ENCODE data around the gene IGLL1. TPM values are rescaled to one million over a fixed set of nuclear protein-coding genes. Genes with fewer than 3 reads are reported as not detected.
"Not testable (repeated sequence)": the region's sequence is repeated elsewhere in the genome, so short reads cannot be mapped to it uniquely, and the experiment has no call there.

IGLL1 gene
- total RNA-seq, 1 donor from 2014 or later: not detected

DNA sequence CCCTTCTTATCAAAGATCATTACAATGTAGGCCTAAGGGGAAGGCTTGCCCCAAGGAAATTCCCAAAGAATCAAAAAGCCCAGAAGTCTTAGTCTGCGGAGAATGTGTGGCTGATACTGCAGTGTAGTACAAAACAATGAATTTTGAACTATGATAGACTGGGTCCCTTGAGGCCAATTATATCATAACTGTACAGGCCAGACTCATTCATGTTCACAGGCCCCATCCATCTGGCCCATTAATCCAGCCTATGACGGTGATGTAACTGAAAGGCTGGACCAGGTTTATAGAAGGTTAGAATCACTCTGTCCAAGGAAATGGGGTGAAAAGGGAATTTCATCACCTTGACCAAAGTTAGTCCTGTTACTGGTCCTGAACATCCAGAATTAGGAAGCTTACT is 35.2 kb downstream of the IGLL1 start:
- no peak overlapping the region for H3K4me3 ChIP-seq (ENCODE audit: low read length in 3 of 3)
- H3K9me3 ChIP-seq (ENCODE audit: control insufficient read depth in 3 of 3, low read length in 3 of 3): peaks cover 0 to 2% (median 0%) of the 10 kb centered on the region in 3 donors
- H3K4me1 ChIP-seq (ENCODE audit: control insufficient read depth in 3 of 3, insufficient read depth in 3 of 3, low read length in 3 of 3): no peaks in the 10 kb centered on the region
- no peak overlapping the region for H3K9ac ChIP-seq (ENCODE audit: low read depth in 1 of 3, low read length in 3 of 3)
- no peak overlapping the region for H3K27ac ChIP-seq (ENCODE audit: low read depth, low read length)
- H3K36me3 ChIP-seq (ENCODE audit: control insufficient read depth in 3 of 3, insufficient read depth in 3 of 3, low read length in 3 of 3): no peaks in the 10 kb centered on the region
- H3K27me3 ChIP-seq (ENCODE audit: control insufficient read depth in 3 of 3, insufficient read depth in 3 of 3, low read length in 3 of 3): peaks cover 0 to 2% (median 0%) of the 10 kb centered on the region in 3 donors

DNA sequence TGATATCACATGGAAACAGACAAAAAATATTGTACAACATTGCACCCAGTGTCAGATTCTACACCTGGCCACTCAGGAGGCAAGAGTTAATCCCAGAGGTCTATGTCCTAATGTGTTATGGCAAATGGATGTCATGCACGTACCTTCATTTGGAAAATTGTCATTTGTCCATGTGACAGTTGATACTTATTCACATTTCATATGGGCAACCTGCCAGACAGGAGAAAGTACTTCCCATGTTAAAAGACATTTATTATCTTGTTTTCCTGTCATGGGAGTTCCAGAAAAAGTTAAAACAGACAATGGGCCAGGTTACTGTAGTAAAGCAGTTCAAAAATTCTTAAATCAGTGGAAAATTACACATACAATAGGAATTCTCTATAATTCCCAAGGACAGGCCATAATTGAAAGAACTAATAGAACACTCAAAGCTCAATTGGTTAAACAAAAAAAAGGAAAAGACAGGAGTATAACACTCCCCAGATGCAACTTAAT is 36.5 kb downstream of the IGLL1 start:
- not testable (repeated sequence) for H3K4me3 ChIP-seq (ENCODE audit: low read length in 3 of 3); H3K27ac ChIP-seq (ENCODE audit: low read depth, low read length)

DNA sequence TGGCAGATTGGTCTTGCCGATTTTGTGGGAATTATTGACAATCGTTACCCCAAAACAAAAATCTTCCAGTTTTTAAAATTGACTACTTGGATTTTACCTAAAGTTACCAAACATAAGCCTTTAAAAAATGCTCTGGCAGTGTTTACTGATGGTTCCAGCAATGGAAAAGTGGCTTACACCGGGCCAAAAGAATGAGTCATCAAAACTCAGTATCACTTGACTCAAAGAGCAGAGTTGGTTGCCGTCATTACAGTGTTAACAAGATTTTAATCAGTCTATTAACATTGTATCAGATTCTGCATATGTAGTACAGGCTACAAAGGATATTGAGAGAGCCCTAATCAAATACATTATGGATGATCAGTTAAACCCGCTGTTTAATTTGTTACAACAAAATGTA is 37.2 kb downstream of the IGLL1 start:
- Histone ChIP-seq H3K27me3 (ENCODE audit: control insufficient read depth in 3 of 3, insufficient read depth in 3 of 3, low read length in 3 of 3) (peaks cover 0 to 4% (median 0%) of the 10 kb centered on the region in 3 donors), H3K36me3 (ENCODE audit: control insufficient read depth in 3 of 3, insufficient read depth in 3 of 3, low read length in 3 of 3) (no peaks in the 10 kb centered on the region), H3K27ac (ENCODE audit: low read depth, low read length) (no peak overlapping the region), H3K4me3 (ENCODE audit: low read length in 3 of 3) (no peak overlapping the region), H3K9ac (ENCODE audit: low read depth in 1 of 3, low read length in 3 of 3) (no peak overlapping the region), H3K9me3 (ENCODE audit: control insufficient read depth in 3 of 3, low read length in 3 of 3) (peaks cover 0 to 2% (median 0%) of the 10 kb centered on the region in 3 donors), H3K4me1 (ENCODE audit: control insufficient read depth in 3 of 3, insufficient read depth in 3 of 3, low read length in 3 of 3) (peaks cover 0 to 5% (median 2%) of the 10 kb centered on the region in 3 donors)

More for the DNA sequence above, 36.5 kb downstream of the IGLL1 start:
- H3K4me1 ChIP-seq (ENCODE audit: control insufficient read depth in 3 of 3, insufficient read depth in 3 of 3, low read length in 3 of 3); H3K9me3 ChIP-seq (ENCODE audit: control insufficient read depth in 3 of 3, low read length in 3 of 3); H3K9ac ChIP-seq (ENCODE audit: low read depth in 1 of 3, low read length in 3 of 3); H3K27me3 ChIP-seq (ENCODE audit: control insufficient read depth in 3 of 3, insufficient read depth in 3 of 3, low read length in 3 of 3); H3K36me3 ChIP-seq (ENCODE audit: control insufficient read depth in 3 of 3, insufficient read depth in 3 of 3, low read length in 3 of 3): not testable (repeated sequence)

DNA sequence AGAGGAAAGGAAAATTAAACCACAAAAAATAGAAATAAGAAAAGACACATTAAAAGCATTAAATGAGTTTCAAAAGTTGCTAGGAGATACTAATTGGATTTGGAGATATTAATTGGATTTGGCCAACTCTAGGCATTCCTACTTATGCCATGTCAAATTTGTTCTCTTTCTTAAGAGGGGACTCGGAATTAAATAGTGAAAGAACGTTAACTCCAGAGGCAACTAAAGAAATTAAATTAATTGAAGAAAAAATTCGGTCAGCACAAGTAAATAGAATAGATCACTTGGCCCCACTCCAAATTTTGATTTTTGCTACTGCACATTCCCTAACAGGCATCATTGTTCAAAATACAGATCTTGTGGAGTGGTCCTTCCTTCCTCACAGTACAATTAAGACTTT is 37.7 kb downstream of the IGLL1 start:
- not testable (repeated sequence) for H3K27me3 ChIP-seq (ENCODE audit: control insufficient read depth in 3 of 3, insufficient read depth in 3 of 3, low read length in 3 of 3); H3K9me3 ChIP-seq (ENCODE audit: control insufficient read depth in 3 of 3, low read length in 3 of 3); H3K4me1 ChIP-seq (ENCODE audit: control insufficient read depth in 3 of 3, insufficient read depth in 3 of 3, low read length in 3 of 3); H3K27ac ChIP-seq (ENCODE audit: low read depth, low read length); H3K36me3 ChIP-seq (ENCODE audit: control insufficient read depth in 3 of 3, insufficient read depth in 3 of 3, low read length in 3 of 3); H3K4me3 ChIP-seq (ENCODE audit: low read length in 3 of 3); H3K9ac ChIP-seq (ENCODE audit: low read depth in 1 of 3, low read length in 3 of 3)

DNA sequence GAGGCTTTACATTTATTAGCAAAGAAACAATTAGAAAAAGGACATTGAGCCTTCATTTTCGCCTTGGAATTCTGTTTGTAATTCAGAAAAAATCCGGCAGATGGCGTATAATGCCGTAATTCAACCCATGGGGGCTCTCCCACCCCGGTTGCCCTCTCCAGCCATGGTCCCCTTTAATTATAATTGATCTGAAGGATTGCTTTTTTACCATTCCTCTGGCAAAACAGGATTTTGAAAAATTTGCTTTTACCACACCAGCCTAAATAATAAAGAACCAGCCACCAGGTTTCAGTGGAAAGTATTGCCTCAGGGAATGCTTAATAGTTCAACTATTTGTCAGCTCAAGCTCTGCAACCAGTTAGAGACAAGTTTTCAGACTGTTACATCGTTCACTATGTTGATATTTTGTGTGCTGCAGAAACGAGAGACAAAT is 38.2 kb downstream of the IGLL1 start:
- not testable (repeated sequence) for H3K4me1 ChIP-seq (ENCODE audit: control insufficient read depth in 3 of 3, insufficient read depth in 3 of 3, low read length in 3 of 3); H3K27me3 ChIP-seq (ENCODE audit: control insufficient read depth in 3 of 3, insufficient read depth in 3 of 3, low read length in 3 of 3); H3K9me3 ChIP-seq (ENCODE audit: control insufficient read depth in 3 of 3, low read length in 3 of 3); H3K36me3 ChIP-seq (ENCODE audit: control insufficient read depth in 3 of 3, insufficient read depth in 3 of 3, low read length in 3 of 3); H3K27ac ChIP-seq (ENCODE audit: low read depth, low read length); H3K4me3 ChIP-seq (ENCODE audit: low read length in 3 of 3); H3K9ac ChIP-seq (ENCODE audit: low read depth in 1 of 3, low read length in 3 of 3)

DNA sequence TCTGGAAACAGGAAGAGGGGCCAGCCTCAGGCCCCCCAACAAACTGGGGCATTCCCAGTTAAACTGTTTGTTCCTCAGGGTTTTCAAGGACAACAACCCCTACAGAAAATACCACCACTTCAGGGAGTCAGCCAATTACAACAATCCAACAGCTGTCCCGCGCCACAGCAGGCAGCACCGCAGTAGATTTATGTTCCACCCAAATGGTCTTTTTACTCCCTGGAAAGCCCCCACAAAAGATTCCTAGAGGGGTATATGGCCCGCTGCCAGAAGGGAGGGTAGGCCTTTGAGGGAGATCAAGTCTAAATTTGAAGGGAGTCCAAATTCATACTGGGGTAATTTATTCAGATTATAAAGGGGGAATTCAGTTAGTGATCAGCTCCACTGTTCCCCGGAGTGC is 39.3 kb downstream of the IGLL1 start:
- H3K27me3 ChIP-seq (ENCODE audit: control insufficient read depth in 3 of 3, insufficient read depth in 3 of 3, low read length in 3 of 3); H3K4me1 ChIP-seq (ENCODE audit: control insufficient read depth in 3 of 3, insufficient read depth in 3 of 3, low read length in 3 of 3); H3K9me3 ChIP-seq (ENCODE audit: control insufficient read depth in 3 of 3, low read length in 3 of 3); H3K9ac ChIP-seq (ENCODE audit: low read depth in 1 of 3, low read length in 3 of 3); H3K4me3 ChIP-seq (ENCODE audit: low read length in 3 of 3); H3K27ac ChIP-seq (ENCODE audit: low read depth, low read length); H3K36me3 ChIP-seq (ENCODE audit: control insufficient read depth in 3 of 3, insufficient read depth in 3 of 3, low read length in 3 of 3): not testable (repeated sequence)

DNA sequence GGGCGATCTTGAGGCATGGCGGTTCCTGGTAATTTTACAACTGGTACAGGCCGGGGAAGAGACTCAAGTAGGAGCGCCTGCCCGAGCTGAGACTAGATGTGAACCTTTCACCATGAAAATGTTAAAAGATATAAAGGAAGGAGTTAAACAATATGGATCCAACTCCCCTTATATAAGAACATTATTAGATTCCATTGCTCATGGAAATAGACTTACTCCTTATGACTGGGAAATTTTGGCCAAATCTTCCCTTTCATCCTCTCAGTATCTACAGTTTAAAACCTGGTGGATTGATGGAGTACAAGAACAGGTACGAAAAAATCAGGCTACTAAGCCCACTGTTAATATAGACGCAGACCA is 40.3 kb downstream of the IGLL1 start:
- not testable (repeated sequence) for H3K36me3 ChIP-seq (ENCODE audit: control insufficient read depth in 3 of 3, insufficient read depth in 3 of 3, low read length in 3 of 3); H3K9me3 ChIP-seq (ENCODE audit: control insufficient read depth in 3 of 3, low read length in 3 of 3); H3K27me3 ChIP-seq (ENCODE audit: control insufficient read depth in 3 of 3, insufficient read depth in 3 of 3, low read length in 3 of 3); H3K4me1 ChIP-seq (ENCODE audit: control insufficient read depth in 3 of 3, insufficient read depth in 3 of 3, low read length in 3 of 3); H3K9ac ChIP-seq (ENCODE audit: low read depth in 1 of 3, low read length in 3 of 3); H3K27ac ChIP-seq (ENCODE audit: low read depth, low read length); H3K4me3 ChIP-seq (ENCODE audit: low read length in 3 of 3)

DNA sequence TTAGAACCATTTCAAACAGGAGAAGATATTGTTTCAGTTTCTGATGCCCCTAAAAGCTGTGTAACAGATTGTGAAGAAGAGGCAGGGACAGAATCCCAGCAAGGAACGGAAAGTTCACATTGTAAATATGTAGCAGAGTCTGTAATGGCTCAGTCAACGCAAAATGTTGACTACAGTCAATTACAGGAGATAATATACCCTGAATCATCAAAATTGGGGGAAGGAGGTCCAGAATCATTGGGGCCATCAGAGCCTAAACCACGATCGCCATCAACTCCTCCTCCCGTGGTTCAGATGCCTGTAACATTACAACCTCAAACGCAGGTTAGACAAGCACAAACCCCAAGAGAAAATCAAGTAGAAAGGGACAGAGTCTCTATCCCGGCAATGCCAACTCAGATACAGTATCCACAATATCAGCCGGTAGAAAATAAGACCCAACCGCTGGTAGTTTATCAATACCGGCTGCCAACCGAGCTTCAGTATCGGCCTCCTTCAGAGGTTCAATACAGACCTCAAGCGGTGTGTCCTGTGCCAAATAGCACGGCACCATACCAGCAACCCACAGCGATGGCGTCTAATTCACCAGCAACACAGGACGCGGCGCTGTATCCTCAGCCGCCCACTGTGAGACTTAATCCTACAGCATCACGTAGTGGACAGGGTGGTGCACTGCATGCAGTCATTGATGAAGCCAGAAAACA is 40.8 kb downstream of the IGLL1 start:
- H3K9ac ChIP-seq (ENCODE audit: low read depth in 1 of 3, low read length in 3 of 3): no peak overlapping the region
- no peak overlapping the region for H3K27ac ChIP-seq (ENCODE audit: low read depth, low read length)
- H3K4me1 ChIP-seq (ENCODE audit: control insufficient read depth in 3 of 3, insufficient read depth in 3 of 3, low read length in 3 of 3): peaks cover 0 to 5% (median 2%) of the 10 kb centered on the region in 3 donors
- H3K9me3 ChIP-seq (ENCODE audit: control insufficient read depth in 3 of 3, low read length in 3 of 3): no peaks in the 10 kb centered on the region
- H3K4me3 ChIP-seq (ENCODE audit: low read length in 3 of 3): peak overlapping the region in 2 of 3 donors; percentile 35 to 58
- no peaks in the 10 kb centered on the region for H3K36me3 ChIP-seq (ENCODE audit: control insufficient read depth in 3 of 3, insufficient read depth in 3 of 3, low read length in 3 of 3)
- H3K27me3 ChIP-seq (ENCODE audit: control insufficient read depth in 3 of 3, insufficient read depth in 3 of 3, low read length in 3 of 3): peaks cover 0 to 7% (median 0%) of the 10 kb centered on the region in 3 donors

DNA sequence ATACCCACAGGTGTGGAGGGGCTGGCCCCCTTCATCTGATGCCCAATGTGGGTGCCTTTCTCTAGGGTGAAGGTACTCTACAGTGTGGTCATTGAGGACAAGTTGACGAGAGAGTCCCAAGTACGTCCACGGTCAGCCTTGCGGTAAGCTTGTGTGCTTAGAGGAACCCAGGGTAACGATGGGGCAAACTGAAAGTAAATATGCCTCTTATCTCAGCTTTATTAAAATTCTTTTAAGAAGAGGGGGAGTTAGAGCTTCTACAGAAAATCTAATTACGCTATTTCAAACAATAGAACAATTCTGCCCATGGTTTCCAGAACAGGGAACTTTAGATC is 41.4 kb downstream of the IGLL1 start:
- H3K27ac ChIP-seq (ENCODE audit: low read depth, low read length); H3K27me3 ChIP-seq (ENCODE audit: control insufficient read depth in 3 of 3, insufficient read depth in 3 of 3, low read length in 3 of 3); H3K9ac ChIP-seq (ENCODE audit: low read depth in 1 of 3, low read length in 3 of 3); H3K4me3 ChIP-seq (ENCODE audit: low read length in 3 of 3); H3K4me1 ChIP-seq (ENCODE audit: control insufficient read depth in 3 of 3, insufficient read depth in 3 of 3, low read length in 3 of 3); H3K36me3 ChIP-seq (ENCODE audit: control insufficient read depth in 3 of 3, insufficient read depth in 3 of 3, low read length in 3 of 3); H3K9me3 ChIP-seq (ENCODE audit: control insufficient read depth in 3 of 3, low read length in 3 of 3): not testable (repeated sequence)

DNA sequence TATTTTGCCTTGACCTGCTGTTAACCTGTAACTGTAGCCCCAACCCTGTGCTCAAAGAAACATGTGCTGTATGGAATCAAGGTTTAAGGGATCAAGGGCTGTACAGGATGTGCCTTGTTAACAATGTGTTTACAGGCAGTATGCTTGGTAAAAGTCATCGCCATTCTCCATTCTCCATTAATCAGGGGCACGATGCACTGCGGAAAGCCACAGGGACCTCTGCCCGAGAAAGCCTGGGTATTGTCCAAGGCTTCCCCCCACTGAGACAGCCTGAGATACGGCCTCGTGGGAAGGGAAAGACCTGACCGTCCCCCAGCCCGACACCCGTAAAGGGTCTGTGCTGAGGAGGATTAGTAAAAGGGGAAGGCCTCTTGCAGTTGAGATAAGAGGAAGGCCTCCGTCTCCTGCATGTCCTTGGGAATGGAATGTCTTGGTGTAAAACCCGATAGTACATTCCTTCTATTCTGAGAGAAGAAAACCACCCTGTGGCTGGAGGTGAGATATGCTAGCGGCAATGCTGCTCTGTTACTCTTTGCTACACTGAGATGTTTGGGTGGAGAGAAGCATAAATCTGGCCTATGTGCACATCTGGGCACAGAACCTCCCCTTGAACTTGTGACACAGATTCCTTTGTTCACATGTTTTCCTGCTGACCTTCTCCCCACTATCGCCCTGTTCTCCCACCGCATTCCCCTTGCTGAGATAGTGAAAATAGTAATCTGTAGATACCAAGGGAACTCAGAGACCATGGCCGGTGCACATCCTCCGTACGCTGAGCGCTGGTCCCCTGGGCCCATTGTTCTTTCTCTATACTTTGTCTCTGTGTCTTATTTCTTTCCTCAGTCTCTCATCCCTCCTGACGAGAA is 42.0 kb downstream of the IGLL1 start:
- H3K27ac ChIP-seq (ENCODE audit: low read depth, low read length); H3K9me3 ChIP-seq (ENCODE audit: control insufficient read depth in 3 of 3, low read length in 3 of 3); H3K4me3 ChIP-seq (ENCODE audit: low read length in 3 of 3): not testable (repeated sequence)

More for the DNA sequence above, 42.0 kb downstream of the IGLL1 start:
- H3K27me3 ChIP-seq (ENCODE audit: control insufficient read depth in 3 of 3, insufficient read depth in 3 of 3, low read length in 3 of 3); H3K36me3 ChIP-seq (ENCODE audit: control insufficient read depth in 3 of 3, insufficient read depth in 3 of 3, low read length in 3 of 3); H3K4me1 ChIP-seq (ENCODE audit: control insufficient read depth in 3 of 3, insufficient read depth in 3 of 3, low read length in 3 of 3); H3K9ac ChIP-seq (ENCODE audit: low read depth in 1 of 3, low read length in 3 of 3): not testable (repeated sequence)
